ENCODE data around the gene CUX1.

CUX1 gene

DNA sequence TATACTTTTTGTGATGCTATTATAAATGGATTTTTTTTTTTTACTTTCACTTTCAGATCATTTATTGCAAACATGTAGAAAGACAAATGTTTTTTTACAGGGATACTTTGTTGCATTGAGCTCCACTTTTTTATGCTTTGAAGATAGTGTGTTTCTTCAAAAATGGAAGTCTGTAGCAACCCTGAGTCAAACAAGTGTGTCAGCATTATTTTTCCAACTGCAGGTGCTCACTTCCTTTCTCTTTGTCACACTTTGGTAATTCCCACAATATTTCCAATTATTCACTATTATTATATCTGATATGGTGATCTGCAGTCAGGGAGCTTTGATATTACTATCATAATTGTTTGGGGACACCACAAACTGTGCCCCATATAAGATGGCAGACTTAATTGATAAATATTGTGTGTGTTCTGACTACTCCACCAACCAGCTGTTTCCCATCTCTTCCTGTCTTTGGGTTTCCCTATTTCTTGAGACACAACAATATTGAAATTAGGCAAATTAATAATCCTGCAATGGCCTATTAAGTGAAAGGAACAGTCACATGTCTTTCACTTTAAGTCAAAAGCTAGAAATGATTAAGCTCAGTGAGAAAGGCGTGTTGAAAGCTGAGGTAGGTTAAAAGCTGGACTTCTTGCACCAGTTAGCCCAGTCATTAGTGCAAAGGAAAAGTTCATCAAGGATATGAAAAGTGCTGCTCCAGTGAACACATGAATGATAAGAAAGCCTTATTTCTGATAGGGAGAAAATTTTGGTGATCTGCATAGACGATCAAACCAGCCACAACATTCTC, 238.0 kb downstream of the CUX1 start:
- Mint-ChIP-seq H3K27me3 (no peaks in the 10 kb centered on the region), H3K36me3 (ENCODE audit: insufficient read depth) (peaks cover 5% of the 10 kb centered on the region), H3K4me1 (ENCODE audit: low read depth in 2 of 2) (peaks cover 4 to 5% of the 10 kb centered on the region in 2 donors), H3K4me3 (no peak overlapping the region), H3K27ac (no peak overlapping the region), H3K9me3 (peaks cover 0 to 2% of the 10 kb centered on the region in 2 donors)
- ATAC-seq (replicated peaks) (no peak), DNase-seq (no peak)

GRCh38 chr7:102059524-102059923, 242.1 kb downstream of the CUX1 start:
- no peaks in the 10 kb centered on the region for H3K9me3 Mint-ChIP-seq
- ATAC-seq (replicated peaks) (no peak), DNase-seq (no peak)
- H3K4me3 Mint-ChIP-seq: no peak overlapping the region
- H3K27me3 Mint-ChIP-seq: no peaks in the 10 kb centered on the region
- H3K36me3 Mint-ChIP-seq (ENCODE audit: insufficient read depth): peaks cover 13% of the 10 kb centered on the region
- peak overlapping the region in 1 of 2 donors; percentile 41 for H3K27ac Mint-ChIP-seq
- peaks cover under 1 to 7% of the 10 kb centered on the region in 2 donors for H3K4me1 Mint-ChIP-seq (ENCODE audit: low read depth in 2 of 2)

DNA sequence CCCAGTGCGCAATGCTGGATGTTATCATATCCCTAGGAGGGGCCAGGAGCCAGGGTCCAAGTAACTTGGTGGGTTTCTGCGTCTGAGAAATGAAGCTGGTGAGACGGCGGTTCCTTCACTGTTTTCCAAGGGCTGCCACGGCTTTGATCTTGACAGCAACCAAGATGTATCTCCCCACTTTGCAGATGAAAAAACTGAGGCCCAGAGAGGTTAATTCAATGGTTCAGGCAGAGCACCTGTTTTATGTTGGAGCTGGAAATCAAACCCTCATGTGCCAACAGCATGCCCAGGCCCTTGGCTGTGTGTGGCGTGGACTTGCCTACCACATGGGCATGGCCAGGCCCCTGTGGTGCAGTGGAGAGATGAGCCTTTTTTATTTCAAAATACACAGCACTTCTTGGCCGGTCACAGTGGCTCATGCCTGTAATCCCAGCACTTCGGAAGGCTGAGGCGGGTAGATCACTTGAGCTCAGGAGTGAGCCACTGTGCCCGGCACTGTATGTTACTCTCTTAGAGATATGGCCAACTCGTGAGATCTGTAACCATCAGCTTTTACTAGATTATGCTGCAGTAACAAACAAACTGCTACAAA, 244.0 kb downstream of the CUX1 start:
- Mint-ChIP-seq H3K9me3 (no peaks in the 10 kb centered on the region), H3K4me3 (no peak overlapping the region), H3K27ac (peak overlapping the region in 1 of 2 donors; percentile 68), H3K27me3 (no peaks in the 10 kb centered on the region), H3K4me1 (ENCODE audit: low read depth in 2 of 2) (peaks cover 3 to 9% of the 10 kb centered on the region in 2 donors), H3K36me3 (ENCODE audit: insufficient read depth) (peaks cover 9% of the 10 kb centered on the region)
- no peak for ATAC-seq (replicated peaks)
- DNase-seq: no peak

DNA sequence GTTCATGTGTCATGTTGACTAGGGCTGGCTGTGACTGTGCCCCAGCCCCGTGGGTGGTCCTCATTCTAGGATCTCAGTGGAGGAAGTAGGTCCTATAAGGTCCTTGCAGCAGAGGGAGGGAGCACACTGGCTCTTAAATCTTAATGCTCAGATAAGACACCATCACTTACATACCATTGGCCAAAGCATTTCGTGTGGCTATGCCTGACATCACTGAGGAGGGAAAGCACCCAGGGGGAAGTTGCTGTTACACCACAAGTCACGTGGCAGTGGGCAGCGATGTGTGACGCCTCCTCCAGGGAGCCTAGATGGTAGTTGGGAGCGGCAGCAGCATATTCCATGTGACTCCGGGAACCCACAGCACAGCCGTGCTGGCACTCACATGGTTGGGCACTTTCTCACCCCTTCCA, 244.6 kb downstream of the CUX1 start:
- no peaks in the 10 kb centered on the region for H3K9me3 Mint-ChIP-seq
- peaks cover 3 to 9% of the 10 kb centered on the region in 2 donors for H3K4me1 Mint-ChIP-seq (ENCODE audit: low read depth in 2 of 2)
- ATAC-seq (replicated peaks) (peak; percentile 60), DNase-seq (no peak)
- no peak overlapping the region for H3K27ac Mint-ChIP-seq
- H3K4me3 Mint-ChIP-seq: no peak overlapping the region
- no peaks in the 10 kb centered on the region for H3K27me3 Mint-ChIP-seq
- peaks cover 9% of the 10 kb centered on the region for H3K36me3 Mint-ChIP-seq (ENCODE audit: insufficient read depth)

- H3K9me3 Mint-ChIP-seq: no peaks in the 10 kb centered on the region
These were observed 246.3 kb downstream of the CUX1 start for GRCh38 chr7:102063690-102064180.

GRCh38 chr7:102064361-102065025, 247.1 kb downstream of the CUX1 start:
- no peaks in the 10 kb centered on the region for H3K9me3 Mint-ChIP-seq
- no peaks in the 10 kb centered on the region for H3K27me3 Mint-ChIP-seq
- ATAC-seq (replicated peaks): peak; percentile 44
- no peak for DNase-seq
- peaks cover 3 to 9% of the 10 kb centered on the region in 2 donors for H3K4me1 Mint-ChIP-seq (ENCODE audit: low read depth in 2 of 2)
- peaks cover 9% of the 10 kb centered on the region for H3K36me3 Mint-ChIP-seq (ENCODE audit: insufficient read depth)
- peak overlapping the region in 1 of 2 donors; percentile 49 for H3K27ac Mint-ChIP-seq
- H3K4me3 Mint-ChIP-seq: no peak overlapping the region

More at GRCh38 chr7:102063690-102064180, 246.3 kb downstream of the CUX1 start:
- Mint-ChIP-seq H3K27me3 (no peaks in the 10 kb centered on the region), H3K27ac (no peak overlapping the region), H3K36me3 (ENCODE audit: insufficient read depth) (peaks cover 9% of the 10 kb centered on the region), H3K4me3 (no peak overlapping the region), H3K4me1 (ENCODE audit: low read depth in 2 of 2) (peaks cover 3 to 9% of the 10 kb centered on the region in 2 donors)
- ATAC-seq (replicated peaks) (no peak), DNase-seq (no peak)

DNA sequence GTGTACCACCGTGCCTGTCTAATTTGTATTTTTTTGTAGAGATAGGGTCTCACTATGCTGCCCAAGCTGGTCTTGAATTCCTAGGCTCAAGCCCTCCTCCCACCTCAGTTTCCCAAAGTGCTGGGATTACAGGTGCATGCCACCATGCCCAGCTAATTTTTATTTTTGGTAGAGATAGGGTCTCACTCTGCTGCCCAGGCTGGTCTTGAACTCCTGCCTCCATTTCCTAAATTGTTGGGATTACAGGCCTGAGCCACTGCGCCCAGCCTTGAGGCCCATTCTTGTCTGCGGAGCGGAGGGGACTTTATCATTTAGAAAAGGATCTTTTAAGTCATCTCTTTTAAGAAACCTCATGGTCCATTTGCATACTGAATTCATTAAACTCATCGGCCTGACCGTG, 247.8 kb downstream of the CUX1 start:
- Mint-ChIP-seq H3K9me3 (no peaks in the 10 kb centered on the region), H3K27ac (peak overlapping the region in 1 of 2 donors; percentile 49)

DNA sequence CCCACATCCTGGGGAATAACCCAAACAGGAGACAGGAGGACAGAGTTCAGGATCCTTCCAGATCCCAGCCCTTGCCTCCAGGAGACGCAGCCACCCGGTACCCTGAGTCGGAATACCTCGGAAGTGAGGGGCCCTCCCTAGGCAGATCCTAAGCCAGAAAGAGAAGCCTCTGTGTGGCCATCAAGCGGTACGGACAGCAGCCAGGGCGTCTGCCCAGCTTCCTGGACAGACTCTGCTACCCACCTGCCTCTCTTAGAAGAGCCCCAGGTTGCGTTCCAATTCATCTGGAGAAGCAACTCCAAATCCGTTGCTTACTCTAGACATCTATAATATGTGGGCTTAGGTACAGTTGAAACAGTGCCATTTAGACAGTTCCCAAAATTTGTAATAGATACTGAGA, 249.1 kb downstream of the CUX1 start:
- no peaks in the 10 kb centered on the region for H3K27me3 Mint-ChIP-seq
- peaks cover 7% of the 10 kb centered on the region for H3K36me3 Mint-ChIP-seq (ENCODE audit: insufficient read depth)
- ATAC-seq (replicated peaks): no peak
- no peak overlapping the region for H3K4me3 Mint-ChIP-seq
- H3K4me1 Mint-ChIP-seq (ENCODE audit: low read depth in 2 of 2): peaks cover 3 to 8% of the 10 kb centered on the region in 2 donors
- H3K9me3 Mint-ChIP-seq: no peaks in the 10 kb centered on the region
- DNase-seq: no peak
- no peak overlapping the region for H3K27ac Mint-ChIP-seq

More for the DNA sequence above, 247.8 kb downstream of the CUX1 start:
- H3K4me1 Mint-ChIP-seq (ENCODE audit: low read depth in 2 of 2): peaks cover 3 to 9% of the 10 kb centered on the region in 2 donors
- peaks cover 9% of the 10 kb centered on the region for H3K36me3 Mint-ChIP-seq (ENCODE audit: insufficient read depth)
- ATAC-seq (replicated peaks): no peak
- H3K4me3 Mint-ChIP-seq: no peak overlapping the region
- no peaks in the 10 kb centered on the region for H3K27me3 Mint-ChIP-seq
- no peak for DNase-seq

- Mint-ChIP-seq H3K27me3 (no peaks in the 10 kb centered on the region), H3K4me1 (ENCODE audit: low read depth in 2 of 2) (peaks cover 2 to 3% of the 10 kb centered on the region in 2 donors), H3K4me3 (no peak overlapping the region), H3K27ac (peak overlapping the region in 1 of 2 donors; percentile 74), H3K9me3 (no peaks in the 10 kb centered on the region), H3K36me3 (ENCODE audit: insufficient read depth) (peaks cover 3% of the 10 kb centered on the region)
- DNase-seq: no peak
- ATAC-seq (replicated peaks): no peak
These were observed 251.4 kb downstream of the CUX1 start for GRCh38 chr7:102068846-102069245.

DNA sequence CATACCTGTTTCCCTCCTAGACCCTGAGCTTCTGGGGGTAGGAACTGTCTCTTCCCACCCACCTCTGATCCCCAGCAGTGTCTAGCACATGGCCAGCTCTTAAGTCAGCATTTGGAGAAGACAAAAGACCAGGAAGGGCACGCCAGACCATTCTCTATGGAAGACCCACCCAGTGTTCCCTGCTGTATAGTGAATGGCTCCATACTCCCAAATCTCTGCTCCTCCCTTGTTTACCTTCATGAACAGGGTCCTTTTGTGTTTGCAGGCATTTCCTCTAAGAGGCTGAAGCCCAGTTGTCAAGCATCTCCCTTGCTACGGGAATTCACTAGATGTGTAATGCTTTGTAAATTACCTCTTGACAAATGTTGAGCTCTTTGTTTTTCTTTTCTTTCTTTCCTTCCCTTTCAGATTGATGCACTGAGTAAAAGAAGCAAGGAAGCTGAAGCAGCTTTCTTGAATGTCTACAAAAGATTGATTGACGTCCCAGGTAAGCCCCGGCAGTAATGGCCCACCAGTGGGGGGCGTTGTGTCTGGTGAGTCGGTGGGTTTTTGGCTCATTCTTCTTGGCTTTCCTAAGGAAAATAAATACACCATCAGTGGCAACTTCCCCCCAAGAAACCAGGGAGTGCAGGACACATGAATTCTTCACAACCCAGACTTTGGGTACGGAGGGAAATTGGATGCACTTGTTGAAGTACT, 252.7 kb downstream of the CUX1 start:
- H3K36me3 Mint-ChIP-seq (ENCODE audit: insufficient read depth): no peaks in the 10 kb centered on the region
- no peaks in the 10 kb centered on the region for H3K27me3 Mint-ChIP-seq
- ATAC-seq (replicated peaks): no peak
- H3K9me3 Mint-ChIP-seq: no peaks in the 10 kb centered on the region
- H3K4me3 Mint-ChIP-seq: no peak overlapping the region
- no peak overlapping the region for H3K27ac Mint-ChIP-seq
- no peak for DNase-seq
- H3K4me1 Mint-ChIP-seq (ENCODE audit: low read depth in 2 of 2): peaks cover 0 to 2% of the 10 kb centered on the region in 2 donors

DNA sequence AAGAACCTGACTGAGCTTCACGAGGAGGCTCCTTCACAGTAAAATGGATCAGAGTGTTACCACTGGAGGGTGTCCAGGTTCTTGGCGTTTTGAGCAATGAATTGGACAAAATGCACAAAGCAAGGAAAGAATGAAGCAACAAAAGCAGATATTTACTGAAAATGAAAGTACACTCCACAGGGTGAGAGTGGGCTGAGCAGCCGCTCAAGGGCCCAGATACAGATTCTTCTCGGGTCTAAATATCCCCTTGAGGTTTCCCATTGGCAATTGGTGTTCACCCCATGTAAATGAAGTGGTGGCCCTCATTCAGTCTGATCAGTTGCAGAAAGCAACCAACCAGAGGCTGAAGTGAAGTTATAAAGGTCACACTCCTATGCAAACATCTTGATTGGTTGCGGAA, 254.6 kb downstream of the CUX1 start:
- H3K4me3 Mint-ChIP-seq: no peak overlapping the region
- no peaks in the 10 kb centered on the region for H3K36me3 Mint-ChIP-seq (ENCODE audit: insufficient read depth)
- H3K9me3 Mint-ChIP-seq: no peaks in the 10 kb centered on the region
- H3K27ac Mint-ChIP-seq: no peak overlapping the region
- no peak for DNase-seq
- ATAC-seq (replicated peaks): no peak
- no peaks in the 10 kb centered on the region for H3K27me3 Mint-ChIP-seq
- H3K4me1 Mint-ChIP-seq (ENCODE audit: low read depth in 2 of 2): peaks cover 0 to 8% of the 10 kb centered on the region in 2 donors

DNA sequence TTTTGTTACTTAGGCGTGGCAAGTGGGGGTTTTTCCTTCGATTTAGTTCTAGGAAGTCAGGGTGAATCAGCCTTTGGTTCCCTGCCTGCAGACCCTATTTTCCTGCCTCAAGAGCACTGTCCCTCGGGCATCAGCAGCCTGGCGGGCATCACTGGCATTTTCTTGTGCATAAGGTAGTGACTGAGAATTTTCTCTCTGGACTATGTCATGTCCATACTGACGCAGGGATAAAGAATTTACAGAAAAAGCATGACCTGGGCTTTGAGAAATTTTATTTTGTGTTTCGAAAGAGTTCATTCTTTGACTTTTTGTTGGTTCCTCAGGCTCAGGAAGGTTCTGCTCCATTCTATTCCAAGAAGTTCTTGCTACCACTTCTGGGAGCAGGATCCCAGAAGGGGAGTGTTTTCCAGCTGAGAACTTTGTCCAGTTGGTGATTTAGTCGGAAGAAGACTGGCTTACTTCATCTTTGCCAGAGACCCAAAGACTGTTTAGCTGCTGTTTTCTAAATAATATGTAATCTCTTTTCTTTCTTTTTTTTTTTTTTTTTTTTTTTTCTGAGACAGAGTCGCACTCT, 255.3 kb downstream of the CUX1 start:
- H3K27me3 Mint-ChIP-seq: no peaks in the 10 kb centered on the region
- DNase-seq (no peak), ATAC-seq (replicated peaks) (no peak)
- H3K9me3 Mint-ChIP-seq: no peaks in the 10 kb centered on the region
- peaks cover 0 to 11% of the 10 kb centered on the region in 2 donors for H3K4me1 Mint-ChIP-seq (ENCODE audit: low read depth in 2 of 2)
- no peaks in the 10 kb centered on the region for H3K36me3 Mint-ChIP-seq (ENCODE audit: insufficient read depth)
- H3K27ac Mint-ChIP-seq: no peak overlapping the region
- H3K4me3 Mint-ChIP-seq: no peak overlapping the region

Measured in effector memory CD8-positive, alpha-beta T cell (primary cell).